Fibroblast of lung (primary cell): ENCODE data around the gene CCDC85B. TPM values are rescaled to one million over a fixed set of nuclear protein-coding genes. Genes with fewer than 3 reads are reported as not detected.
A peak's percentile ranks its signal among the peaks of the same experiment; 100 is the strongest.

Experiments
- DNase-seq, 2 donors: peaks; one replicate each; pipeline versions ENCODE4 v3.0.0 to v3.0.0-alpha.2; 2010; ENCODE audit warnings: low read depth in 2 of 2
- H2AFZ ChIP-seq: 2 replicates; pipeline ENCODE4 v1.5.1; 2012; ENCODE audit warnings: low read length, control low read depth, inconsistent platforms
- H3K27ac ChIP-seq: 2 replicates; pipeline ENCODE4 v1.5.1; 2011; ENCODE audit warnings: low read length, control low read depth; ENCODE audit not compliant: insufficient read depth
- H3K27me3 ChIP-seq: 2 replicates; pipeline ENCODE4 v1.5.1; 2011; ENCODE audit warnings: mild to moderate bottlenecking, low read length; ENCODE audit not compliant: control insufficient read depth, insufficient read depth
- H3K36me3 ChIP-seq: 2 replicates; pipeline ENCODE4 v1.5.1; 2011; ENCODE audit warnings: low read length; ENCODE audit not compliant: control insufficient read depth, insufficient read depth
- H3K4me1 ChIP-seq: 2 replicates; pipeline ENCODE4 v1.5.1; 2011; ENCODE audit warnings: low read length; ENCODE audit not compliant: control insufficient read depth, insufficient read depth; ENCODE audit errors: extremely low read depth
- H3K4me2 ChIP-seq: 2 replicates; pipeline ENCODE4 v1.5.1; 2011; ENCODE audit warnings: low read length, control low read depth; ENCODE audit not compliant: insufficient read depth; ENCODE audit errors: extremely low read depth
- H3K4me3 ChIP-seq, 4 experiments: fragments of 200-600 bp in 1 of 4; sonication (generic) in 1 of 4; replicated peaks in 1 of 4; 2 replicates each; pipeline ENCODE4 v1.5.1; 2011 to 2016; ENCODE audit warnings: low read length in 4 of 4, low read depth in 3 of 4, mild to moderate bottlenecking in 3 of 4, control low read depth in 2 of 4, inconsistent platforms in 1 of 4, mixed read lengths in 1 of 4; ENCODE audit not compliant: insufficient read depth in 1 of 4; ENCODE audit errors: control extremely low read depth in 1 of 4
- H3K79me2 ChIP-seq: 2 replicates; pipeline ENCODE4 v1.5.1; 2012; ENCODE audit warnings: mild to moderate bottlenecking, low read length, inconsistent platforms; ENCODE audit not compliant: control insufficient read depth, insufficient read depth
- H3K9ac ChIP-seq: 2 replicates; pipeline ENCODE4 v1.5.1; 2011; ENCODE audit warnings: mild to moderate bottlenecking, low read length, control low read depth; ENCODE audit not compliant: insufficient read depth
- H3K9me3 ChIP-seq: 2 replicates; pipeline ENCODE4 v1.5.1; 2012; ENCODE audit warnings: low read depth, low read length; ENCODE audit not compliant: control insufficient read depth, insufficient read depth
- H4K20me1 ChIP-seq: 2 replicates; pipeline ENCODE4 v1.5.1; 2011; ENCODE audit warnings: low read length; ENCODE audit not compliant: control insufficient read depth, insufficient read depth; ENCODE audit errors: extremely low read depth
- CTCF ChIP-seq, 2 donors: IDR thresholded peaks in 1 of 2; conservative IDR thresholded peaks in 1 of 2; 1 replicate in 1 of 2; 2 replicates in 1 of 2; pipeline ENCODE4 v1.5.1; 2011 to 2012; ENCODE audit warnings: low read length in 2 of 2, control low read depth in 1 of 2, inconsistent platforms in 1 of 2, low read depth in 1 of 2, mild to moderate bottlenecking in 1 of 2
- EZH2 ChIP-seq: IDR thresholded peaks from 2 replicates; pipeline ENCODE4 v1.5.1; 2012; ENCODE audit warnings: low read length, control low read depth, mild to moderate bottlenecking; ENCODE audit errors: missing control alignments
- polyA plus RNA-seq, 2 donors: library from polyadenylated mRNA; depleted of rRNA in 1 of 2; stranded (reverse) in 1 of 2; unstranded in 1 of 2; fragments of >200 nt; gene quantifications; 2 replicates each; pipeline ENCODE4 v1.2.1, GENCODE V29; 2011 to 2012; ENCODE audit warnings: missing spikeins in 1 of 2
- total RNA-seq: library from RNA; depleted of rRNA; stranded (reverse); fragments of >200 nt; gene quantifications from 2 replicates; pipeline ENCODE4 v1.2.1, GENCODE V29; 2014

Gene CCDC85B
- total and polyA plus RNA-seq, 2 donors (not counting 1 experiment from before 2014, with no cell fraction given), result 18.1 to 118 TPM

- no peak overlapping the region for H2AFZ ChIP-seq
- peaks cover 15% of the 10 kb centered on the region for H3K4me1 ChIP-seq
- peak overlapping the region in 1 of 4 experiments; percentile 96 for H3K4me3 ChIP-seq
- H3K27ac ChIP-seq, result peak overlapping the region; percentile 27
- H3K9ac ChIP-seq, result peak overlapping the region; percentile 7
- peaks cover 40% of the 10 kb centered on the region for H3K36me3 ChIP-seq
- H4K20me1 ChIP-seq, result no peaks in the 10 kb centered on the region
- H3K27me3 ChIP-seq, result no peaks in the 10 kb centered on the region
- peaks cover 39% of the 10 kb centered on the region for H3K79me2 ChIP-seq
- peak overlapping the region; percentile 73 for H3K4me2 ChIP-seq
- TF ChIP-seq CTCF (conservative IDR thresholded peaks at IDR 0.05 in 1 of 2, IDR thresholded peaks at IDR 0.05 in 1 of 2; ENCODE audit: low read depth in 1 of 2, low read length in 2 of 2) (no peak), EZH2 (no peak)
- no peaks in the 10 kb centered on the region for H3K9me3 ChIP-seq
- no peak for DNase-seq
Measured at GRCh38 chr11:65862191-65862735, 28.2 kb upstream of the CCDC85B start.

- Histone ChIP-seq H3K79me2 (peaks cover 34% of the 10 kb centered on the region), H3K27me3 (no peaks in the 10 kb centered on the region), H3K36me3 (peaks cover 45% of the 10 kb centered on the region), H3K4me3 (no peak overlapping the region), H4K20me1 (no peaks in the 10 kb centered on the region), H3K4me2 (no peak overlapping the region), H3K9me3 (no peaks in the 10 kb centered on the region), H3K4me1 (peaks cover 18% of the 10 kb centered on the region), H2AFZ (no peak overlapping the region), H3K27ac (no peak overlapping the region), H3K9ac (no peak overlapping the region)
- no peak for DNase-seq
- TF ChIP-seq EZH2, result no peak
Measured at GRCh38 chr11:65862941-65863888, 27.3 kb upstream of the CCDC85B start.

- H2AFZ ChIP-seq, result no peak overlapping the region
- H3K4me3 ChIP-seq, result no peak overlapping the region
- TF ChIP-seq CTCF (conservative IDR thresholded peaks at IDR 0.05 in 1 of 2, IDR thresholded peaks at IDR 0.05 in 1 of 2; ENCODE audit: low read depth in 1 of 2, low read length in 2 of 2) (no peak), EZH2 (no peak)
- H3K4me2 ChIP-seq, result no peak overlapping the region
- H3K27ac ChIP-seq, result no peak overlapping the region
- H3K9ac ChIP-seq, result no peak overlapping the region
- peaks cover 15% of the 10 kb centered on the region for H3K4me1 ChIP-seq
- H3K9me3 ChIP-seq, result no peaks in the 10 kb centered on the region
- H3K27me3 ChIP-seq, result no peaks in the 10 kb centered on the region
- H3K36me3 ChIP-seq, result peaks cover 49% of the 10 kb centered on the region
- H3K79me2 ChIP-seq, result peaks cover 36% of the 10 kb centered on the region
- DNase-seq, result no peak
- no peaks in the 10 kb centered on the region for H4K20me1 ChIP-seq
Measured at GRCh38 chr11:65863889-65864705, 26.4 kb upstream of the CCDC85B start.
